WTC11 (cell line): Measurements from ENCODE around the gene LAMA2. TPM values are rescaled to one million over a fixed set of nuclear protein-coding genes. Genes with fewer than 3 reads are reported as not detected.

Experiments
- ATAC-seq: fragments of 200-7000 bp; cut with Tn5 transposase; 2 replicates; pipeline ENCODE4 v1.10.0; 2021; ENCODE audit warnings: mild to moderate bottlenecking, moderate library complexity
- CTCF ChIA-PET: fragments of 300-600 bp; sonication (Branson Sonifier 250); formaldehyde crosslinking; loops from one replicate; lab custom pipeline; 2021; ENCODE audit warnings: antibody characterized with exemption; lab: Charles Lee
- POLR2A ChIA-PET: fragments of 350-600 bp; sonication (Branson Sonifier 250); formaldehyde crosslinking; loops from one replicate; lab custom pipeline; 2021; ENCODE audit warnings: antibody characterized with exemption; lab: Charles Lee
- DNase-seq: peaks from one replicate; pipeline ENCODE4 v3.0.0; 2021; ENCODE audit warnings: low spot score
- H3K27ac Mint-ChIP-seq: 2 replicates; pipeline ENCODE4 v1.8.0; 2021; ENCODE audit warnings: mixed read lengths
- H3K27me3 Mint-ChIP-seq: 2 replicates; pipeline ENCODE4 v1.8.0; 2021; ENCODE audit warnings: low read depth, mild to moderate bottlenecking, moderate library complexity, mixed read lengths
- H3K36me3 Mint-ChIP-seq: 2 replicates; pipeline ENCODE4 v1.8.0; 2021; ENCODE audit warnings: mixed read lengths
- H3K4me1 Mint-ChIP-seq: 2 replicates; pipeline ENCODE4 v1.8.0; 2022; ENCODE audit warnings: mixed read lengths
- H3K4me3 Mint-ChIP-seq: 2 replicates; pipeline ENCODE4 v1.8.0; 2021; ENCODE audit warnings: mild to moderate bottlenecking, moderate library complexity, mixed read lengths
- H3K9me3 Mint-ChIP-seq: 2 replicates; pipeline ENCODE4 v1.8.0; 2021; ENCODE audit warnings: mixed read lengths
- ATF1 ChIP-seq: sonication (generic); formaldehyde crosslinking; IDR thresholded peaks from 2 replicates; pipeline ENCODE4 v1.8.1; 2023; ENCODE audit warnings: mild to moderate bottlenecking, moderate library complexity, missing genetic modification reagents
- JAZF1 ChIP-seq: fragments of 250-450 bp; sonication (Bioruptor Pico); IDR thresholded peaks from 2 replicates; pipeline ENCODE4 v1.9.0; 2021; ENCODE audit warnings: moderate library complexity, mild to moderate bottlenecking, inconsistent platforms
- NR2C2 ChIP-seq: sonication (generic); formaldehyde crosslinking; IDR thresholded peaks from 2 replicates; pipeline ENCODE4 v1.8.0; 2022; ENCODE audit warnings: mild to moderate bottlenecking, missing genetic modification reagents
- RORB ChIP-seq: fragments of 250-450 bp; sonication (Bioruptor Pico); IDR thresholded peaks from 2 replicates; pipeline ENCODE4 v1.9.0; 2021; ENCODE audit warnings: mild to moderate bottlenecking
- SMAD3 ChIP-seq: sonication (generic); formaldehyde crosslinking; IDR thresholded peaks from 2 replicates; pipeline ENCODE4 v1.8.0; 2022; ENCODE audit warnings: missing genetic modification reagents, mild to moderate bottlenecking, borderline replicate concordance
- SOX15 ChIP-seq: fragments of 250-450 bp; sonication (Bioruptor Pico); IDR thresholded peaks from 2 replicates; pipeline ENCODE4 v1.9.0; 2021; ENCODE audit warnings: mild to moderate bottlenecking
- ZNF121 ChIP-seq: sonication (generic); formaldehyde crosslinking; IDR thresholded peaks from 2 replicates; pipeline ENCODE4 v1.8.0; 2023; ENCODE audit warnings: missing genetic modification reagents
- total RNA-seq: library from RNA; stranded (reverse); gene quantifications from 3 replicates; pipeline ENCODE4 v1.2.3, GENCODE V29; 2021
- TF ChIP-seq, protein P1 (sequence below): sonication (generic); formaldehyde crosslinking; IDR thresholded peaks from 2 replicates; pipeline ENCODE4 v1.8.0; 2023; ENCODE audit warnings: missing genetic modification reagents
- TF ChIP-seq, protein P2 (sequence below): sonication (generic); formaldehyde crosslinking; IDR thresholded peaks from 2 replicates; pipeline ENCODE4 v1.8.1; 2023; ENCODE audit warnings: mild to moderate bottlenecking, missing genetic modification reagents
- TF ChIP-seq, protein P3 (sequence below): sonication (generic); formaldehyde crosslinking; IDR thresholded peaks from 2 replicates; pipeline ENCODE4 v1.8.0; 2022; ENCODE audit warnings: mild to moderate bottlenecking, missing genetic modification reagents
- TF ChIP-seq, protein P4 (sequence below): sonication (generic); formaldehyde crosslinking; IDR thresholded peaks from 2 replicates; pipeline ENCODE4 v1.8.0; 2022; ENCODE audit warnings: mild to moderate bottlenecking, missing genetic modification reagents
- TF ChIP-seq, protein P5 (sequence below): fragments of 250-450 bp; sonication (Bioruptor Pico); IDR thresholded peaks from 2 replicates; pipeline ENCODE4 v1.9.0; 2021; ENCODE audit warnings: mild to moderate bottlenecking, borderline replicate concordance
- TF ChIP-seq, protein P6 (sequence below): sonication (generic); formaldehyde crosslinking; conservative IDR thresholded peaks from 2 replicates; pipeline ENCODE4 v1.8.1; 2023; ENCODE audit warnings: mild to moderate bottlenecking, low read depth, missing genetic modification reagents, moderate library complexity
- TF ChIP-seq, protein P7 (sequence below): sonication (generic); formaldehyde crosslinking; IDR thresholded peaks from 2 replicates; pipeline ENCODE4 v1.8.1; 2023; ENCODE audit warnings: mild to moderate bottlenecking, moderate library complexity, missing genetic modification reagents

The LAMA2 gene
- total RNA-seq, 1 experiment from 2014 or later = 6.6 TPM

DNA sequence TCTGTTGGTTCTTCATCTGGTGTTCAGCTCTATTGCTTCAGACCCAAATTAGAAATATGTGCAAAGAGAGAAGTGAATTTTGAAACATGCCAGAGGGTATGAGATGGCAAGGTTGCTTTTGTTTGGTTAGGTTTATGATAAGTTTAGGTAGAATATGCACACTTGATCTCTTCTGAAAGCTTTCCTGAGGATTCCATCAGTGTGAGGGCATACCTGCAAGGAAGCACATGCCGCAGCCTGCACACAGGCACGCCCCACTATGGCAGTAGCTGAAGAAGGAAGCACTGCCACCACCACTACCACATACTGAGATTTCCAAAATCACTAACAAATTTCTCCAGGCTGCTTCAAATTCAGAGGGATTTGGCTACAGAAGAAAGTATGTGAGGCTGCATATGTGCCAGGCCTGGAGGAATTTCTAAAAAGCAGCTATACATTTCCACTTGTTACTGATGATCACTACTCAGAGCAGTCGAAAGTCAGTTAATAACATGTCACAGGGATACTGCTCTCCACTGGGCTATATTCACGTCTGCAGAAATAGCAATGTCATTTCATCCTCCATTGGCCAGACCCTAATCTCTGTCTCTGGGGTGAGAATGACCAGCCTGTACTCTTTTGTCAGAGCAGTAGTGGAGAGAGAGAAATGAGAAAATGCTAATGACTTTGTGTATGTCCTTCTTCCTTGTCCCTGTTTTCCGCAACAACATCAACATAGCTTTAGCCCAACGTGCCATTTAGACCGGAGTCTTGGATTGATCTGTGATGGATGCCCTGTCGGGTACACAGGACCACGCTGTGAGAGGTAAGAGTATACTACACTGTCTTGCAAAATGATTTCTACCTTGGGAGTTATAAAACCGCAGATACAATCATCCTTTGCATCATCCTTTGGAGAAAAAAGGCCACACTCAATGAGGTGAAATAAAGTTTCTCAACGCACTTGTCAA, 396.7 kb downstream of the LAMA2 start:
- TF ChIP-seq RORB (CRISPR knock-in tag) (no peak), ATF1 (no peak), ZNF121 (CRISPR knock-in tag) (no peak), JAZF1 (CRISPR knock-in tag) (no peak), SMAD3 (CRISPR knock-in tag) (no peak), SOX15 (CRISPR knock-in tag) (no peak), NR2C2 (no peak)
- TF ChIP-seq, protein P1, sequence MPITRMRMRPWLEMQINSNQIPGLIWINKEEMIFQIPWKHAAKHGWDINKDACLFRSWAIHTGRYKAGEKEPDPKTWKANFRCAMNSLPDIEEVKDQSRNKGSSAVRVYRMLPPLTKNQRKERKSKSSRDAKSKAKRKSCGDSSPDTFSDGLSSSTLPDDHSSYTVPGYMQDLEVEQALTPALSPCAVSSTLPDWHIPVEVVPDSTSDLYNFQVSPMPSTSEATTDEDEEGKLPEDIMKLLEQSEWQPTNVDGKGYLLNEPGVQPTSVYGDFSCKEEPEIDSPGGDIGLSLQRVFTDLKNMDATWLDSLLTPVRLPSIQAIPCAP (CRISPR knock-in tag) = no peak
- TF ChIP-seq, protein P2, sequence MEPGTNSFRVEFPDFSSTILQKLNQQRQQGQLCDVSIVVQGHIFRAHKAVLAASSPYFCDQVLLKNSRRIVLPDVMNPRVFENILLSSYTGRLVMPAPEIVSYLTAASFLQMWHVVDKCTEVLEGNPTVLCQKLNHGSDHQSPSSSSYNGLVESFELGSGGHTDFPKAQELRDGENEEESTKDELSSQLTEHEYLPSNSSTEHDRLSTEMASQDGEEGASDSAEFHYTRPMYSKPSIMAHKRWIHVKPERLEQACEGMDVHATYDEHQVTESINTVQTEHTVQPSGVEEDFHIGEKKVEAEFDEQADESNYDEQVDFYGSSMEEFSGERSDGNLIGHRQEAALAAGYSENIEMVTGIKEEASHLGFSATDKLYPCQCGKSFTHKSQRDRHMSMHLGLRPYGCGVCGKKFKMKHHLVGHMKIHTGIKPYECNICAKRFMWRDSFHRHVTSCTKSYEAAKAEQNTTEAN (CRISPR knock-in tag) = no peak
- TF ChIP-seq, protein P3, sequence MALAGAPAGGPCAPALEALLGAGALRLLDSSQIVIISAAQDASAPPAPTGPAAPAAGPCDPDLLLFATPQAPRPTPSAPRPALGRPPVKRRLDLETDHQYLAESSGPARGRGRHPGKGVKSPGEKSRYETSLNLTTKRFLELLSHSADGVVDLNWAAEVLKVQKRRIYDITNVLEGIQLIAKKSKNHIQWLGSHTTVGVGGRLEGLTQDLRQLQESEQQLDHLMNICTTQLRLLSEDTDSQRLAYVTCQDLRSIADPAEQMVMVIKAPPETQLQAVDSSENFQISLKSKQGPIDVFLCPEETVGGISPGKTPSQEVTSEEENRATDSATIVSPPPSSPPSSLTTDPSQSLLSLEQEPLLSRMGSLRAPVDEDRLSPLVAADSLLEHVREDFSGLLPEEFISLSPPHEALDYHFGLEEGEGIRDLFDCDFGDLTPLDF (CRISPR knock-in tag) = no peak
- TF ChIP-seq, protein P4, sequence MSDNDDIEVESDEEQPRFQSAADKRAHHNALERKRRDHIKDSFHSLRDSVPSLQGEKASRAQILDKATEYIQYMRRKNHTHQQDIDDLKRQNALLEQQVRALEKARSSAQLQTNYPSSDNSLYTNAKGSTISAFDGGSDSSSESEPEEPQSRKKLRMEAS (CRISPR knock-in tag) = no peak
- TF ChIP-seq, protein P5, sequence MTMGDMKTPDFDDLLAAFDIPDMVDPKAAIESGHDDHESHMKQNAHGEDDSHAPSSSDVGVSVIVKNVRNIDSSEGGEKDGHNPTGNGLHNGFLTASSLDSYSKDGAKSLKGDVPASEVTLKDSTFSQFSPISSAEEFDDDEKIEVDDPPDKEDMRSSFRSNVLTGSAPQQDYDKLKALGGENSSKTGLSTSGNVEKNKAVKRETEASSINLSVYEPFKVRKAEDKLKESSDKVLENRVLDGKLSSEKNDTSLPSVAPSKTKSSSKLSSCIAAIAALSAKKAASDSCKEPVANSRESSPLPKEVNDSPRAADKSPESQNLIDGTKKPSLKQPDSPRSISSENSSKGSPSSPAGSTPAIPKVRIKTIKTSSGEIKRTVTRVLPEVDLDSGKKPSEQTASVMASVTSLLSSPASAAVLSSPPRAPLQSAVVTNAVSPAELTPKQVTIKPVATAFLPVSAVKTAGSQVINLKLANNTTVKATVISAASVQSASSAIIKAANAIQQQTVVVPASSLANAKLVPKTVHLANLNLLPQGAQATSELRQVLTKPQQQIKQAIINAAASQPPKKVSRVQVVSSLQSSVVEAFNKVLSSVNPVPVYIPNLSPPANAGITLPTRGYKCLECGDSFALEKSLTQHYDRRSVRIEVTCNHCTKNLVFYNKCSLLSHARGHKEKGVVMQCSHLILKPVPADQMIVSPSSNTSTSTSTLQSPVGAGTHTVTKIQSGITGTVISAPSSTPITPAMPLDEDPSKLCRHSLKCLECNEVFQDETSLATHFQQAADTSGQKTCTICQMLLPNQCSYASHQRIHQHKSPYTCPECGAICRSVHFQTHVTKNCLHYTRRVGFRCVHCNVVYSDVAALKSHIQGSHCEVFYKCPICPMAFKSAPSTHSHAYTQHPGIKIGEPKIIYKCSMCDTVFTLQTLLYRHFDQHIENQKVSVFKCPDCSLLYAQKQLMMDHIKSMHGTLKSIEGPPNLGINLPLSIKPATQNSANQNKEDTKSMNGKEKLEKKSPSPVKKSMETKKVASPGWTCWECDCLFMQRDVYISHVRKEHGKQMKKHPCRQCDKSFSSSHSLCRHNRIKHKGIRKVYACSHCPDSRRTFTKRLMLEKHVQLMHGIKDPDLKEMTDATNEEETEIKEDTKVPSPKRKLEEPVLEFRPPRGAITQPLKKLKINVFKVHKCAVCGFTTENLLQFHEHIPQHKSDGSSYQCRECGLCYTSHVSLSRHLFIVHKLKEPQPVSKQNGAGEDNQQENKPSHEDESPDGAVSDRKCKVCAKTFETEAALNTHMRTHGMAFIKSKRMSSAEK = no peak
- TF ChIP-seq, protein P6, sequence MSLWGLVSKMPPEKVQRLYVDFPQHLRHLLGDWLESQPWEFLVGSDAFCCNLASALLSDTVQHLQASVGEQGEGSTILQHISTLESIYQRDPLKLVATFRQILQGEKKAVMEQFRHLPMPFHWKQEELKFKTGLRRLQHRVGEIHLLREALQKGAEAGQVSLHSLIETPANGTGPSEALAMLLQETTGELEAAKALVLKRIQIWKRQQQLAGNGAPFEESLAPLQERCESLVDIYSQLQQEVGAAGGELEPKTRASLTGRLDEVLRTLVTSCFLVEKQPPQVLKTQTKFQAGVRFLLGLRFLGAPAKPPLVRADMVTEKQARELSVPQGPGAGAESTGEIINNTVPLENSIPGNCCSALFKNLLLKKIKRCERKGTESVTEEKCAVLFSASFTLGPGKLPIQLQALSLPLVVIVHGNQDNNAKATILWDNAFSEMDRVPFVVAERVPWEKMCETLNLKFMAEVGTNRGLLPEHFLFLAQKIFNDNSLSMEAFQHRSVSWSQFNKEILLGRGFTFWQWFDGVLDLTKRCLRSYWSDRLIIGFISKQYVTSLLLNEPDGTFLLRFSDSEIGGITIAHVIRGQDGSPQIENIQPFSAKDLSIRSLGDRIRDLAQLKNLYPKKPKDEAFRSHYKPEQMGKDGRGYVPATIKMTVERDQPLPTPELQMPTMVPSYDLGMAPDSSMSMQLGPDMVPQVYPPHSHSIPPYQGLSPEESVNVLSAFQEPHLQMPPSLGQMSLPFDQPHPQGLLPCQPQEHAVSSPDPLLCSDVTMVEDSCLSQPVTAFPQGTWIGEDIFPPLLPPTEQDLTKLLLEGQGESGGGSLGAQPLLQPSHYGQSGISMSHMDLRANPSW (CRISPR knock-in tag) = no peak
- TF ChIP-seq, protein P7, sequence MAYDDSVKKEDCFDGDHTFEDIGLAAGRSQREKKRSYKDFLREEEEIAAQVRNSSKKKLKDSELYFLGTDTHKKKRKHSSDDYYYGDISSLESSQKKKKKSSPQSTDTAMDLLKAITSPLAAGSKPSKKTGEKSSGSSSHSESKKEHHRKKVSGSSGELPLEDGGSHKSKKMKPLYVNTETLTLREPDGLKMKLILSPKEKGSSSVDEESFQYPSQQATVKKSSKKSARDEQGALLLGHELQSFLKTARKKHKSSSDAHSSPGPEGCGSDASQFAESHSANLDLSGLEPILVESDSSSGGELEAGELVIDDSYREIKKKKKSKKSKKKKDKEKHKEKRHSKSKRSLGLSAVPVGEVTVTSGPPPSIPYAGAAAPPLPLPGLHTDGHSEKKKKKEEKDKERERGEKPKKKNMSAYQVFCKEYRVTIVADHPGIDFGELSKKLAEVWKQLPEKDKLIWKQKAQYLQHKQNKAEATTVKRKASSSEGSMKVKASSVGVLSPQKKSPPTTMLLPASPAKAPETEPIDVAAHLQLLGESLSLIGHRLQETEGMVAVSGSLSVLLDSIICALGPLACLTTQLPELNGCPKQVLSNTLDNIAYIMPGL (CRISPR knock-in tag) = no peak
- Mint-ChIP-seq H3K4me3 (no peak overlapping the region), H3K4me1 (peaks cover 14% of the 10 kb centered on the region), H3K27ac (peak overlapping the region; percentile 23; the same call in 1 of the 2 replicates), H3K9me3 (no peaks in the 10 kb centered on the region), H3K27me3 (no peaks in the 10 kb centered on the region), H3K36me3 (no peaks in the 10 kb centered on the region)
- ChIA-PET CTCF (interaction anchor here (1.2 kb wide), 1 partner anchor 91 kb away, joined by 3 read pairs; no protein-coding TSS in a partner anchor), POLR2A (no interaction called here)
- ATAC-seq (no peak), DNase-seq (no peak)
